ENCODE measurements around the gene TWIST2. TPM values are rescaled to one million over a fixed set of nuclear protein-coding genes. Genes with fewer than 3 reads are reported as not detected.

TWIST2 gene
- total and polyA plus RNA-seq, 11 donors: 0.39 to 10.9 (median 1.4) TPM

DNA sequence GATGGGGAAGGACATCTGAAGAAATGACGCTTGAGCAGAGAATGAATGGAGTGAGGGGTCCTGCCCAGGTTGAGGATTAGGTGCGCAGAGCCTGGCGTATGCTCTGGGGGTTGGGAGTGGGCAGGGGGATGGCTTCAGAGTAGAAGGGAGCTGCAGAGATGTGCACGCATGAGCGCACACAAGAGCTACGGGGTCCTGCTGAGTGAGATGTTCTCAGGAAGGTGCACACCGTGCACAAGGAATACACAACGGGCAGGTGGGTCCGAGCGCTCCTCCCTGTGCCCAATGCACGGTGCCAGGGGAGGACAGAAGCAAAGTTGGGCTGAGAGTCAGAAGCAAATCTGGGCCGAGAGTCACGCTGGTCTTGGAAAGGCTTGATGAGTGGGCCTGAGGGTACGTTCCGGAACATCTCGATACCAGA is 25.5 kb downstream of the TWIST2 start:
- Histone ChIP-seq H3K27ac (no peak overlapping the region), H3K4me3 (no peak overlapping the region), H3K36me3 (no peaks in the 10 kb centered on the region), H3K4me1 (peaks cover 0 to 9% (median 0%) of the 10 kb centered on the region in 12 donors), H3K9me3 (peaks cover 0 to 9% (median 0%) of the 10 kb centered on the region in 12 donors), H3K27me3 (peaks cover 0 to 8% (median 0%) of the 10 kb centered on the region in 9 donors)
- intact Hi-C loops (cut with DNase I): no loop called here
- ATAC-seq (no peak), DNase-seq (no peak)
- TF ChIP-seq POLR2A (IDR thresholded peaks at IDR 0.05): no peak
- TF ChIP-seq, protein P1, sequence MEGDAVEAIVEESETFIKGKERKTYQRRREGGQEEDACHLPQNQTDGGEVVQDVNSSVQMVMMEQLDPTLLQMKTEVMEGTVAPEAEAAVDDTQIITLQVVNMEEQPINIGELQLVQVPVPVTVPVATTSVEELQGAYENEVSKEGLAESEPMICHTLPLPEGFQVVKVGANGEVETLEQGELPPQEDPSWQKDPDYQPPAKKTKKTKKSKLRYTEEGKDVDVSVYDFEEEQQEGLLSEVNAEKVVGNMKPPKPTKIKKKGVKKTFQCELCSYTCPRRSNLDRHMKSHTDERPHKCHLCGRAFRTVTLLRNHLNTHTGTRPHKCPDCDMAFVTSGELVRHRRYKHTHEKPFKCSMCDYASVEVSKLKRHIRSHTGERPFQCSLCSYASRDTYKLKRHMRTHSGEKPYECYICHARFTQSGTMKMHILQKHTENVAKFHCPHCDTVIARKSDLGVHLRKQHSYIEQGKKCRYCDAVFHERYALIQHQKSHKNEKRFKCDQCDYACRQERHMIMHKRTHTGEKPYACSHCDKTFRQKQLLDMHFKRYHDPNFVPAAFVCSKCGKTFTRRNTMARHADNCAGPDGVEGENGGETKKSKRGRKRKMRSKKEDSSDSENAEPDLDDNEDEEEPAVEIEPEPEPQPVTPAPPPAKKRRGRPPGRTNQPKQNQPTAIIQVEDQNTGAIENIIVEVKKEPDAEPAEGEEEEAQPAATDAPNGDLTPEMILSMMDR (IDR thresholded peaks at IDR 0.05): no peak
- WGBS, 4 donors: 89 to 94% (median 92%) methylated on average over 16 of the region's 16 CpGs

DNA sequence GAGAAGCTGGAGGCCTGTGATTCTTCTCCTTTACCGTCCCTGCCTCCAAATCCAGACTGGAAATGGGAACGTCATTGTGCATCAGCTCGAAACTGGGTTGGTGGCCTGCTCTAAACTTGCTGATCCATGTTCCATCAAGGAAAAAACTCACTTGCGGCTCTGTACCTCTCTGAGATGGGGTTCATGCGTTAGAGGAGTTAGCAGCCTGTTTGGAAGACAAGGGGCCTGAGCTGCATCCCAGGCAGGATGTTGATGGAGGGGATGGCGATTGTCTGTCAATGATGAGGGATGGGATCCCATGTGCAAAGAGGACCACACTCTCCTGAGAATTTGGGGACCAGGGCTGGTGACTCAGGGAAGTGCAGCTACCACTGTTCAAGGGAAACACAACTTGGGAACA is 26.0 kb downstream of the TWIST2 start:
- peaks cover 0 to 9% (median 0%) of the 10 kb centered on the region in 12 donors for H3K4me1 ChIP-seq
- no peaks in the 10 kb centered on the region for H3K36me3 ChIP-seq
- no peak for TF ChIP-seq POLR2A (IDR thresholded peaks at IDR 0.05)
- TF ChIP-seq, protein P1 (IDR thresholded peaks at IDR 0.05): no peak
- H3K27ac ChIP-seq: no peak overlapping the region
- no peak for ATAC-seq
- intact Hi-C loops (cut with DNase I): no loop called here
- no peak for DNase-seq
- H3K4me3 ChIP-seq: no peak overlapping the region
- H3K9me3 ChIP-seq: peaks cover 0 to 9% (median 0%) of the 10 kb centered on the region in 12 donors
- peaks cover 0 to 8% (median 0%) of the 10 kb centered on the region in 9 donors for H3K27me3 ChIP-seq
- WGBS, 4 donors: 86 to 90% (median 88%) methylated on average over 6 of the region's 6 CpGs

DNA sequence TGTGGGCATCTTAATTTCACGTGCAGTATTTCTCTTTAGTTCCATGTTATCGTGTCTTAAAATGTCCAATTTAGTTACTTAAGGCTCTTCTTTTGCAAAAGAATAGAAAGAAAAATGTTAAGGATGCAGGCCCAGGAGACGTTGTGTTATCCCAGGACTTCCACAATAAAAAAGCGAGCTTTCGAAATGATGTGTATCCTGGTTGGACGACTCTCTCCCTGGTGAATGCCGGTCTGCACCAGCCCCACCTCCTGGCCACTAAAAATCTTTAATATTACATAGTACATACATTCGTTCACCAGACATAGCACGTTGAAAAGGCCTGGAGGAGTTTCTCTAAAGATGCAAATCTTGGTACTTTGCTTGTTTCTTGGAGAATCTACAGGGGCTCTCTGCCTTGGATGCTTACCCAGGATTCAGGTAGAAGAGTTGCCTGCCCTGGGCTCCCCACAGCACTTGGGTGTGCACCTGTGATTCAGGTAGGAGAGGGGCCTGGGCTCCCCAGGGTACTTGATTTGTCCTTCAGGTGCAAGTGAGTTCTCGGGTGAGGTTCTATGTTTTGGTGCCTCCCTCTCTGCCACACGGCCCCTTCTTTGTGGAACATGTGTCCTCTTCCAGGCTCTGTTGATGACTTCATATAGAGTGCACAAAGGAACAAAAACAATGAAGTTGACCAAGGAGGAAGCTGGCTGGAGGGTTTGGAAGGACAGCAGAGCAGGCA is 26.6 kb downstream of the TWIST2 start:
- no peak for DNase-seq

DNA sequence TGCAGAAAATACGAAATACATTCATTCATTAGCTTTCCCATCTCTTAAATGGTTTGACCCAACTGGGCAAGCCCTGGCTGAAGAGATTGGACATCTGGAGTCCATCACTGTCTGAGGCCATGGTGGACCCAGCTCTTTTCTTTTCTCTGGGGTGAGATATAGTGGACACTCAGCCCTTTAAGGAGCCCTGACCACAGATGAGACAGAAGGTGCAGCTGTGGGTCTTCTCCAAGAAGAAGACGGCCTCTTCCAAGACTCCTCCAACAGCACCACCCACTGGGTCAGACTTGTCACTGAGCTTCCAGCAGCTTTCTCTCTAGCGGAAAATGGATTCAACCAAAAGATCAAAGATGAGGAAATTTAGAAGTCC is 27.2 kb downstream of the TWIST2 start:
- Histone ChIP-seq H3K4me1 (peaks cover 0 to 9% (median 0%) of the 10 kb centered on the region in 12 donors), H3K27ac (no peak overlapping the region), H3K4me3 (no peak overlapping the region), H3K27me3 (peaks cover 0 to 8% (median 0%) of the 10 kb centered on the region in 9 donors), H3K36me3 (no peaks in the 10 kb centered on the region), H3K9me3 (peaks cover 0 to 9% (median 0%) of the 10 kb centered on the region in 12 donors)
- peak in 1 of 4 donors; percentile 39 for ATAC-seq
- no peak for DNase-seq
- intact Hi-C loops (cut with DNase I): no loop called here
- TF ChIP-seq, protein P1 (IDR thresholded peaks at IDR 0.05): peak in 1 of 12 donors; percentile 9
- no peak for TF ChIP-seq POLR2A (IDR thresholded peaks at IDR 0.05)
- WGBS, 4 donors: 82 to 89% (median 85%) methylated on average over 3 of the region's 3 CpGs

More for the DNA sequence above, 26.6 kb downstream of the TWIST2 start:
- no peak overlapping the region for H3K4me3 ChIP-seq
- peaks cover 0 to 9% (median 0%) of the 10 kb centered on the region in 12 donors for H3K9me3 ChIP-seq
- no peaks in the 10 kb centered on the region for H3K36me3 ChIP-seq
- WGBS, 4 donors: 76 to 83% (median 79%) methylated on average over 11 of the region's 11 CpGs
- intact Hi-C loops (cut with DNase I): no loop called here
- TF ChIP-seq POLR2A (IDR thresholded peaks at IDR 0.05): no peak
- TF ChIP-seq, protein P1 (IDR thresholded peaks at IDR 0.05): no peak
- peaks cover 0 to 9% (median 0%) of the 10 kb centered on the region in 12 donors for H3K4me1 ChIP-seq
- ATAC-seq: no peak
- H3K27ac ChIP-seq: no peak overlapping the region
- H3K27me3 ChIP-seq: peaks cover 0 to 8% (median 0%) of the 10 kb centered on the region in 9 donors
